Activated CD4-positive, CD25-positive, alpha-beta regulatory T cell treated with anti-CD3 and anti-CD28 coated beads, Interleukin-2, amount 50 U/mL, for 72 hours (primary cell): Measurements from ENCODE around the gene PEAK3.
A peak's percentile ranks its signal among the peaks of the same experiment; 100 is the strongest.

ENCODE experiments used
- DNase-seq: peaks from one replicate; pipeline ENCODE4 v3.0.0; 2021

Gene PEAK3

GRCh38 chr19:2315121-2315817 is 33.3 kb upstream of the PEAK3 start:
- DNase-seq: no peak

- DNase-seq: no peak
These were observed 31.0 kb upstream of the PEAK3 start for GRCh38 chr19:2312820-2313501.

GRCh38 chr19:2311093-2311492 is 29.1 kb upstream of the PEAK3 start:
- no peak for DNase-seq

- no peak for DNase-seq
These were observed 27.9 kb upstream of the PEAK3 start for GRCh38 chr19:2309734-2310362.

- DNase-seq: no peak
These were observed 26.2 kb upstream of the PEAK3 start, which contains the start of gene LINGO3 for GRCh38 chr19:2308114-2308556. LINGO3 (minus strand) TSS chr19:2308154; CDS start chr19:2291776, 16,378 bp downstream.

GRCh38 chr19:2307518-2308012 is 25.6 kb upstream of the PEAK3 start:
- DNase-seq: no peak

GRCh38 chr19:2306971-2307370 is 25.0 kb upstream of the PEAK3 start:
- DNase-seq: no peak

GRCh38 chr19:2306281-2306806 is 24.4 kb upstream of the PEAK3 start:
- DNase-seq: no peak

- DNase-seq: no peak
These were observed 23.7 kb upstream of the PEAK3 start for GRCh38 chr19:2305452-2306280.

- no peak for DNase-seq
These were observed 21.3 kb upstream of the PEAK3 start for GRCh38 chr19:2303211-2303798.

GRCh38 chr19:2302319-2303210 is 20.6 kb upstream of the PEAK3 start:
- no peak for DNase-seq

- DNase-seq: no peak
These were observed 18.6 kb upstream of the PEAK3 start for GRCh38 chr19:2300533-2300932.

GRCh38 chr19:2296141-2296540 is 14.2 kb upstream of the PEAK3 start:
- DNase-seq: no peak

GRCh38 chr19:2294687-2295335 is 12.8 kb upstream of the PEAK3 start:
- no peak for DNase-seq

GRCh38 chr19:2291185-2291751 is 9.3 kb upstream of the PEAK3 start:
- DNase-seq: no peak

- peak; percentile 57 for DNase-seq
These were observed 8.6 kb upstream of the PEAK3 start for GRCh38 chr19:2290441-2291184.

GRCh38 chr19:2289714-2290435 is 7.9 kb upstream of the PEAK3 start:
- DNase-seq: peak; percentile 67

GRCh38 chr19:2288818-2289713 is 7.1 kb upstream of the PEAK3 start:
- no peak for DNase-seq
